Dermis microvascular lymphatic vessel endothelial cell (primary cell): ENCODE data around the gene NR0B2. TPM values are rescaled to one million over a fixed set of nuclear protein-coding genes. Genes with fewer than 3 reads are reported as not detected.
"Not testable (repeated sequence)": the region's sequence is repeated elsewhere in the genome, so short reads cannot be mapped to it uniquely, and the experiment has no call there.

ENCODE experiments used
- DNase-seq, 2 donors: peaks; one replicate each; pipeline versions ENCODE4 v3.0.0 to v3.0.0-alpha.2; 2010; ENCODE audit warnings: low read depth in 2 of 2
- total RNA-seq: library from RNA; depleted of rRNA; stranded (reverse); fragments of >200 nt; gene quantifications from 2 replicates; pipeline ENCODE4 v1.2.1, GENCODE V29; 2014

NR0B2 gene
- total RNA-seq, 1 donor from 2014 or later = not detected

DNA sequence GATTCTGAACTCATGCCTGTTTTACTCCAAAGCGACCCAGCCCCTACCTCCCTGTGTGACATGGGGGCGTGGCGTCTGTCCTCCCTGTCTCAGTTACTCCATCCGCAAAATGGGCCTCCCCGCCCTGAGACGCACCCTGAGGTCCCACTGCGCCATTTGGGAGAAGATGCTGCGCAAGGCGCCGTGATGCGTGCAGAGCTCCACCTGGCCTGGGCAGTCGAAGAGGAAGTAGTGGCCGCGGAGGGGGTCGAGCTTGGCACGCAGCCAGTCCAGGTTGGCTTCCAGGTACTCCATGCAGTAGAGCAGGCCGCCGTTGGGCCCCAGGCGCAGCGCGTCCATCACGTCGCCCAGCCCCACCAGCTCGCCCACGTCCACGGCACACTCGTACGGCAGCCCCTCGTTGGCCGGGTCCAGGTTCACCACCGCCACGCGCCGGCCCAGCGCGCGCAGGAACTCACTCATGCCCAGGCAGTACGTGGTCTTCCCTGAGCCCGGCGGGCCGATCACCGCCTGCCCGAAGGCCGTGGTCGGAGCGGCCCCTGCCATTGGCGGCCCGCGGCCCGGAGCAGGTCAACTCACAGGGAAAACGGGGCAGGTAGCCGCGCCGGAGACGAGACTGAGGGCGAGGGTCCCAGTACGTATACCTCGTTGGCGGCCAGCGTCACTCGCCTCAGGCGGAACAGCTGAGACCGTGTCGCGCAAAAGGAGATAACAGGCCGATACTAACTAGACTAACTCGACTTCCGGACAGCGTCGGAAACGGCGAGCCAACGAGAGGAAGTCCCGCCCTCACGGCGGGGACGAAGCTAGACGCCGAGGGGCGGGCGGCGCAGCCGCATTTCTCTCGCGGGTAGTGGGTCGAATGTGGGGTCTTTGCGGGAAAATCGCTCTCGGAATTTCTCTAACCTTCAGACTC lies 24.0 kb downstream of the NR0B2 start, which contains the start of gene GPN2:
TSS of gene GPN2 (minus strand) at position 733 of the 916 bp plus-strand sequence. CDS start at position 546, 187 bp downstream.
- peak; percentile 65 to 86 for DNase-seq

DNA sequence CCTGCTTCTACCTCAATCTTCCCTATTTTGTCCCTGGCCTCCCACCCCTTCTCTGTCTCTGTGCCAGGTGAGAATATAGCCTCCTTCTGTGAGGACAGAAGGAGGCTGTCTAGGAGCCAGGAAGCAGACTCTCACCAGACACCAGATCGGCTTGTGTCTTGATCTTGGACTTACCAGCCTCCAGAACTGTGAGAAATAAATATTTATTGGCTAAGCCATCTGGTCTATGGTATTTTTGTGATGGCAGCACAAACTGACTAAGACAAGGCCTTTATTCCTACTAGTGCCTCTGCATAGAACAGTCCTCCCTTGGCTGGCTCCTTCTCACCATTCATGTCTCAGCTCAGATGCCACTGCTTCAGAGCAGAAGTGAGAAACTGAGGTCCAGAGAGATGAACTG lies 25.5 kb downstream of the NR0B2 start:
- DNase-seq = no peak

DNA sequence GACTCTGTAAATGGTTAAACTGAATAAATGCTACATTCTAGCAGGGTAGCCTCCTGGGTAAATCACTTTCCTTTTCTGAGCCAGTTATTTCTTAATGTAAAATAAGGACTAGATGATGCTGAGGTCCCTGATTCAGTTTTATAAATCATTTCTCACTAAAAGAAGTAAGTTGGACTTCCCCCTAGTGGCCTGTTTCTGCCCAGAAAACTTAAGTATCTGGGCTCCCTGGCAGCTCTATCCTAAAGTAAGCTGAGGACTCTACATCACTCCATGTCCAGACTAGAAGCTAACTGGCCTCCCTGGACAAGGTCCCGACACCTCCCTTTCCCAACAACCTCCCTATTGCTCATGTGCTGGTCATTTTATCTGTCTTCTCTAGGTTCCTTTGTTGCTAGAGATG lies 26.6 kb downstream of the NR0B2 start:
- DNase-seq = peak in 1 of 2 donors; percentile 46

DNA sequence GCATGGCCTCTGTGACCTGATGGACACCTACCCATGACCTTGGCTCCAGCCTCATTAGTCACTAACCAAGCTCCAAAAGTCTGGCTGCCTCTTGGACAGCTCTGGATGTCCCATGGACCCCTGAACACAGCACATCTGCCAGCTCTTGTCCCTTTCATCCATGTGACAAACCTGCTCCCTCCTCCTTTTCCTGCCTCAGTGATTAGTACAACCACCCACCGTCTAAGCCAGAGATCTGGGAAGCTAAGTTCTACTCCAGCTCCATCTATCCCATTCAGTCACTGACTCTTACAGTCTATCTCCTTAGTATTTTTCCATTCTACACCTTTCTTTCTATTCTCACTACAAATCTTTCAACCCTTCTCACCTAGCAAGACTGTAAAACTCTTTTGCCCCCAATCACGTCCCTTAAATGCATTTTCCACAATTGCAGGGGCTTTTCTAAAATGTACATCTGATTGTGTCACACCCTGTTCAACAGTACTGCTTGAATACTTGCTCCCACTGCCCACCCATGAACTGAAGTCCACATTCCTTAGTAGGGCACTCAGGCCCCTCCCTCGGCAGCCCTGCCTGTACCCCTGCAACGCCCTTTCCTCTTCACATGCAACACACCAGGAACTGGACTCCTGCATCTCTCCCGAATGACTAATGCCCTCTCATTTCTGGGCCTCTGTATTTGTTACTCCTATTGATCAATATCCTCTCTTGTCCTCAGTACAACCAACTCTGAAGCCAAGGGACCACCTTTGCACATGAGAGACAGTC lies 30.9 kb downstream of the NR0B2 start:
- DNase-seq = no peak

DNA sequence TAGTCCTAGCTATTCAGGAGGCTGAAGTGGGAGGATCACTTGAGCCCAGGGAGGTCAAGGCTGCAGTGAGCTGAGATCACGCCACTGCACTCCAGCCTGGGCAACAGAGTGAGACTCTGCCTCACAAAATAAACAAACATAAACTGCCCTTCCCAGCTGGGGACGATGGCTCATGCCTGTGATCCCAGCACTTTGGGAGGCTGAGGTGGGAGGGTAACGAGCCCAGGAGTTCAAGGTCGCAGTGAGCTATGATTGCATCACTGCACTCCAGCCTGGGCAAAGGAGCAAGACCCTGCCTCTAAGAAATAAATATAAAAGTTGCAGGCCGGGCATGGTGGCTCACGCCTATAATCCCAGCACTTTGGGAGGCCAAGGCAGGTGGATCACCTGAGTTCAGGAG lies 32.2 kb downstream of the NR0B2 start:
- not testable (repeated sequence) for DNase-seq

DNA sequence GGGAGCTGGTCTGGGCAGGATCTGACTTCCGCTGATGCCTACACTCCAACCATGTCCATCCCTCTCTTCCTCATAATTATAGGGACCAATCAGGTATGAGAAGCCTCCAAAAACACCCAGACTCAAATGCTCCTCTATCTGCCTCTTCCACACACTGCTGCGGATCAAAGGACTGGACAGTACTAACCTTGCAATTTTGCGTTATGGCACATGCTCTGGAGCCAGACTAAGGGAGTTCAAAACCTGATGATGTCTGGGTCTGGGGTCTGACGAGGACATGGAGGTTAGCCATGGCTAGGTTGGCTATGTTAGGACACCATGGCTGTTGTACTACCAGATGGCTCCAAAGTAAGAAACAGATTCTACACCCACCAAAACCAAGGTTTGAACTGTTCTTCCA lies 34.0 kb downstream of the NR0B2 start:
- DNase-seq = no peak

DNA sequence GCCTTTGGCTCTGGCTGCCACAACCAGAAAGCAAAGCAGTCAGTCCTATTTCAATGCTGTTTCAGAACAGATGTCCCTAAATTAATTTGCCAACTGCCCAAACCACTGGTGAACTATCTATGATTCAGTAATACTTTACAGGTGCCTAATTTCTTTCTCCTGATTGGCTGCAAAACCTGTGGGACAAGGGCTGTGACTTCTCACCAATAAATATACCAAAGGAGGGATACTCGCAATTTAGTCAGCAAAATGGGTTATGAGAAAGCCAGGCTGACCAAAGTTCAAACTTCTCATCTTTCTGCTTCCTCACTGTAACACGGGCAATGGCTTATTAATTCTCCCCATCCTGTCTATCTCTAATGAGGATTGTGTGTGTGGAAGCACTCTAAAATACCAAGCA lies 36.4 kb downstream of the NR0B2 start:
- no peak for DNase-seq

DNA sequence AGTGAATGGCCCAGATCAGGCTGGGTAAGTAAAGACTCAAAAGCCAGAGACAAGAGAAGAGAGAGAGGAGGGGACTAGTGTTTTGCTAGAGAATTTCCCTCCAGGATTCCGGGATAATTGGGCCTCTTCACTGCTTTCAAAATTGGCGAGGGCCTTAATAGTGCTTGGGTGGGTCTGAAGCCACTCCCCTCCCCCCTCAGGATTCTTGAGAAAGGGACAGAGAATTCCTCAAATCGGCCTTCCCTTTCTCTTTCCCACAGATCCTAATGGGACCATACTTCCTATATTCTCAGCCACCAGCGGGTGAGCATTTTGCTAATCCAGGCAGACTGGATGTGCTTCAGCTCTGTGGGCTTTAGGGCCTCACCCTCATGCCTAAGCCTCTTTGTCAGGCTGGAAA lies 38.9 kb downstream of the NR0B2 start:
- no peak for DNase-seq

DNA sequence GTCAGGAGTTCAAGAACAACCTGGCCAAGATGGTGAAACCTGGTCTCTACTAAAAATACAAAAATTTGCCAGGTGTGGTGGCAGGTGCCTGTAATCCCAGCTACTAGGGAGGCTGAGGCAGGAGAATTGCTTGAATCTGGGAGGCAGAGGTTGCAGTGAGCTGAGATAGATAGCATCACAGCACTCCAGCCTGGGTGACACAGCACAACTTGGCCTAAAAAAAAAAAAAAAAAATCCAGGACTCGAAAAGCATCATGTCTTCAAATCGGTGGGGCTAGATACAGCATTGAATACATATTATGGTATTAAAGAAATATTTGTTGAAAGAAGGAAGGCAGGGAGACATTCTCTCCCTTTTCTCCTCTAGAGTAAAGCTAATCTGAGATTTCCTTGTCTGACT lies 40.7 kb downstream of the NR0B2 start:
- DNase-seq = not testable (repeated sequence)

DNA sequence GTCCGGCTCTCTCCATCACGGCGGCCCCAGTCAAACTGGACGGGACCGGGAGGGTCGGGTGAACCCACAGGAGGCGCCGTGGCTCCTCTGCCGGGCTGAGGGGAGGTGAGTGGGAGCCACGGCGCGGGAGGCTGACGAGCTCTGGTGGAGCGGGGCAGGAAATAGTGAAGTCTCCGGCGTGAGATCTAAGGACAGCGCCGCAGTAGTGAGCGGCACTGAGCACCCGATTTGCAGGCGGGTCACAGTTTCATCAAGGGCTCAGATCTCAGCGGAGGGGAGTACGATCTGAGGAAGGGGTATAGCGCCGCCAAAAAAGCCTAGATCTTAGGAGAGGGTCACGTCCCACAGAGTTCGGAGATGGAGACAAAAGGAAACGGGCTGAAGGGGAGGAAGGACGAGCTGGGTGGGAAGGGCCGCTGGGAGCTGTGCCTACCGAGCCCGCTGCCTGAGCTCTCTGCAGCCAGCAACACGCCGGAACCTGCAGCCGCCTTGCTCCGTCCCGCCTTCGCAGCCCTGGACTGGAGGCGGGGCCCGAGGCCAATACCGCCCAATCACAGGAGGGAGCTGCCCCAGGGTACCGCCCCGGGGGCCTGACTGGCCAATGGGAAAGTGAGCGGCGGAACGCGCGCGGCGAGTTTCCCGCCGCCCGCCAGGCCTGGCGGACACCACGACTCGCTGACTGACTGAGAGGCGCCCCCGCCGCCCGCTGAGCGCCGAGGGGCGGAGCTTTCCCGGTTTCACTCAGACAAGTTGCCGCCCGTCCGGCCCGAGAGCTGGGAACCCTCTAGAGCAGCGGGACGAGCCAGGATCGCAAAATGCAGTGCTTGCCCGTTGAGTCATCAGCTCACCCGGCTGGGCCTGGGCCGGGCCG lies 48.9 kb downstream of the NR0B2 start:
- DNase-seq = peak; percentile 88 to 98

DNA sequence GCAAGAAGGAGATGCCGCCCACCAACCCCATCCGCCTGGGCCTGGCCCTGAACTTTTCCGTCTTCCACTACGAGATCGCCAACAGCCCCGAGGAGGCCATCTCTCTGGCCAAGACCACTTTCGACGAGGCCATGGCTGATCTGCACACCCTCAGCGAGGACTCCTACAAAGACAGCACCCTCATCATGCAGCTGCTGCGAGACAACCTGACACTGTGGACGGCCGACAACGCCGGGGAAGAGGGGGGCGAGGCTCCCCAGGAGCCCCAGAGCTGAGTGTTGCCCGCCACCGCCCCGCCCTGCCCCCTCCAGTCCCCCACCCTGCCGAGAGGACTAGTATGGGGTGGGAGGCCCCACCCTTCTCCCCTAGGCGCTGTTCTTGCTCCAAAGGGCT lies 50.1 kb downstream of the NR0B2 start:
- no peak for DNase-seq

DNA sequence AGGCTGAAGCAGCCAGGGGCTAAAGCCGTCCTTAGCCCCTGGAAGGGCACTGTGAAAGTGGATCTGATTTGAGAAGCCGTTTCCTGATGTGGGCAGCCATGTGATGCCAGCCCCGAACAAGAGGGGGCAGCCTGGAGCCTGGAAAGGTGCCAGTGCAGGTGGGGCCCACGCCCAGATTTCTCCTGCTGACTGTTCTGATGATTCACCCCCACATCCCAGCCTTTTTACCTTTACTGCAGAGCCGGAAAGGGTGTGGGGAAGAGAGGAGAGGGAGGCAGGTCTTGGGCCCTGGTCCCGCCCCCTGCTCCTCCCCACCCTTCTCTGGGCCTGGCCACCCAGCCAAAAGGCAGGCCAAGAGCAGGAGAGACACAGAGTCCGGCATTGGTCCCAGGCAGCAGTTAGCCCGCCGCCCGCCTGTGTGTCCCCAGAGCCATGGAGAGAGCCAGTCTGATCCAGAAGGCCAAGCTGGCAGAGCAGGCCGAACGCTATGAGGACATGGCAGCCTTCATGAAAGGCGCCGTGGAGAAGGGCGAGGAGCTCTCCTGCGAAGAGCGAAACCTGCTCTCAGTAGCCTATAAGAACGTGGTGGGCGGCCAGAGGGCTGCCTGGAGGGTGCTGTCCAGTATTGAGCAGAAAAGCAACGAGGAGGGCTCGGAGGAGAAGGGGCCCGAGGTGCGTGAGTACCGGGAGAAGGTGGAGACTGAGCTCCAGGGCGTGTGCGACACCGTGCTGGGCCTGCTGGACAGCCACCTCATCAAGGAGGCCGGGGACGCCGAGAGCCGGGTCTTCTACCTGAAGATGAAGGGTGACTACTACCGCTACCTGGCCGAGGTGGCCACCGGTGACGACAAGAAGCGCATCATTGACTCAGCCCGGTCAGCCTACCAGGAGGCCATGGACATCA lies 50.7 kb downstream of the NR0B2 start, which contains the start of gene SFN:
TSS of gene SFN (plus strand) at position 369 of the 904 bp plus-strand sequence. CDS start at position 433, 64 bp downstream.
- DNase-seq = peak in 1 of 2 donors; percentile 29

DNA sequence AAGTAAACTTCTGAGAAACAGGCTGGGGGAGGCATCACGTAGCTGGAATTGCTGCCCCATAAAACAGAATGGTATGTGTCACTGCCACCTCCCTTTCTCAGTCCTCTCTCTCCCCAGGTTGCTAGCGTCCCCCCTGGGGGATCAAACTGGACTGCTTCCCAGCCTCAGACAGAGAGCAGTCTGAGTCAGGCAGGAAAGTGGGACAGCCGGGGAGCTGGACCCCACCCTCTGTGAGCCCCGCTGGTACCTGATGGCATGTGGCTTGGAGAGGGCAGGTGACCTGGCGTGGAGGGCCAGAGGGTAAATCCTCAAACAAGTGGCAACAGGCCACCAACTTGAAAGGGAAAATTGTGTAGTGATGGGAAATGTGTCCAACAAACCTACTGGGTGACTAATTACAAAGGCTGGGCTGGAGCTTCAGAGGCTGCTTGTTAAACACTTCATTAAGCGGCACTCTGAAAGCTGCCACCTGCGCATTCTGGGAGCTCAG lies 51.8 kb downstream of the NR0B2 start:
- DNase-seq = no peak

Other genes starting within 250 kb of the NR0B2 start
- 7.3 and 15.2 TPM in 2 replicates for gene ARID1A, start 218.0 kb downstream of the NR0B2 start, total RNA-seq
- gene PIGV, start 126.0 kb downstream of the NR0B2 start, total RNA-seq = 6.2 and 7.2 TPM in 2 replicates
- gene ZDHHC18, start 87.3 kb downstream of the NR0B2 start, total RNA-seq = 3.6 and 7.1 TPM in 2 replicates
- 0.13 TPM in 1 of 2 replicates, not detected in the other for gene SFN, start 50.8 kb downstream of the NR0B2 start, total RNA-seq
- 6.8 and 11.1 TPM in 2 replicates for gene GPN2, start 23.7 kb downstream of the NR0B2 start, total RNA-seq
- gene GPATCH3, start 13.5 kb downstream of the NR0B2 start, total RNA-seq = 8.2 and 10.1 TPM in 2 replicates
- 16.9 and 18.3 TPM in 2 replicates for gene NUDC, start 7.8 kb upstream of the NR0B2 start, total RNA-seq
- not detected in 2 replicates for gene KDF1, start 46.5 kb upstream of the NR0B2 start, total RNA-seq
- gene TRNP1, start 79.7 kb upstream of the NR0B2 start, total RNA-seq = 1.4 and 3.1 TPM in 2 replicates
- gene TENT5B, start 98.9 kb upstream of the NR0B2 start, total RNA-seq = under 0.01 and 0.26 TPM in 2 replicates
- gene SLC9A1, start 241.2 kb upstream of the NR0B2 start, total RNA-seq = 3.9 and 6.8 TPM in 2 replicates